Measurements from ENCODE around the gene HPGD. TPM values are rescaled to one million over a fixed set of nuclear protein-coding genes. Genes with fewer than 3 reads are reported as not detected.

HPGD gene
- total and polyA plus RNA-seq, 12 donors, result 3.6 to 443 (median 18.4) TPM

DNA sequence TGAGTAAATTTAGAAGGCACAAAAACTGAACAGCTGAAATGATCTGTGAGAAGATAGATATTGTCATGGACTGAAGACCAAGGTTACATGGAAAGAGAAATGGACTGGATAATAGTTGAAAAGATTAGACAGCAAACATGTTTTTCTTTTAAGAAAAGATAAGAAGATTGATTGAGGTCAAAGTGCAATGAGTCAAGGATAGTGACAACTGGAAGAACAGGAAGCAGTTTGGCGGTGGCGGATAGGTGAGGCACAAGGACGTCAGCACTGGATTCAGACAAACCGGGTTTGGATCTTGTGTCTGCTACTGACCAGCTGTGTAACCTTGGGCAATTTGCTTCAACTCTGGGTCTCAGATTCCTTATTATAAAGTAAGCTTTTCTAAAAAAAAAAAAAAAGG lies 2.0 kb upstream of the HPGD start:
- 19 to 38% (median 27%) methylated on average over 4 of the region's 4 CpGs for WGBS, 4 donors
- TF ChIP-seq, protein P1, sequence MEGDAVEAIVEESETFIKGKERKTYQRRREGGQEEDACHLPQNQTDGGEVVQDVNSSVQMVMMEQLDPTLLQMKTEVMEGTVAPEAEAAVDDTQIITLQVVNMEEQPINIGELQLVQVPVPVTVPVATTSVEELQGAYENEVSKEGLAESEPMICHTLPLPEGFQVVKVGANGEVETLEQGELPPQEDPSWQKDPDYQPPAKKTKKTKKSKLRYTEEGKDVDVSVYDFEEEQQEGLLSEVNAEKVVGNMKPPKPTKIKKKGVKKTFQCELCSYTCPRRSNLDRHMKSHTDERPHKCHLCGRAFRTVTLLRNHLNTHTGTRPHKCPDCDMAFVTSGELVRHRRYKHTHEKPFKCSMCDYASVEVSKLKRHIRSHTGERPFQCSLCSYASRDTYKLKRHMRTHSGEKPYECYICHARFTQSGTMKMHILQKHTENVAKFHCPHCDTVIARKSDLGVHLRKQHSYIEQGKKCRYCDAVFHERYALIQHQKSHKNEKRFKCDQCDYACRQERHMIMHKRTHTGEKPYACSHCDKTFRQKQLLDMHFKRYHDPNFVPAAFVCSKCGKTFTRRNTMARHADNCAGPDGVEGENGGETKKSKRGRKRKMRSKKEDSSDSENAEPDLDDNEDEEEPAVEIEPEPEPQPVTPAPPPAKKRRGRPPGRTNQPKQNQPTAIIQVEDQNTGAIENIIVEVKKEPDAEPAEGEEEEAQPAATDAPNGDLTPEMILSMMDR (IDR thresholded peaks at IDR 0.05), result no peak
- no peak for TF ChIP-seq POLR2A (IDR thresholded peaks at IDR 0.05)
- H3K9me3 ChIP-seq (replicated peaks in 1 of 3), result no peaks in the 10 kb centered on the region
- peak in 6 of 7 donors; percentile 22 to 76 (median 38) for DNase-seq
- H3K36me3 ChIP-seq (replicated peaks in 1 of 2), result no peaks in the 10 kb centered on the region
- no peak overlapping the region for H3K4me3 ChIP-seq
- intact Hi-C loops (cut with DNase I), result no loop called here
- H3K4me1 ChIP-seq (replicated peaks in 1 of 2), result peaks cover 4 to 22% of the 10 kb centered on the region in 2 donors
- H3K27me3 ChIP-seq, result no peaks in the 10 kb centered on the region
- no peak overlapping the region for H3K27ac ChIP-seq

GRCh38 chr4:174523025-174523693 lies 871 bp upstream of the HPGD start:
- Histone ChIP-seq H3K27ac (peak overlapping the region in 1 of 5 donors; percentile 45), H3K4me3 (peak overlapping the region in 2 of 4 donors; percentile 0 to 46), H3K4me1 (replicated peaks in 1 of 2) (peaks cover 4 to 22% of the 10 kb centered on the region in 2 donors), H3K9me3 (replicated peaks in 1 of 3) (no peaks in the 10 kb centered on the region), H3K27me3 (no peaks in the 10 kb centered on the region), H3K36me3 (replicated peaks in 1 of 2) (no peaks in the 10 kb centered on the region)
- intact Hi-C loops (cut with DNase I), result no loop called here
- peak in 2 of 7 donors; percentile 5 to 12 for DNase-seq
- TF ChIP-seq POLR2A (IDR thresholded peaks at IDR 0.05), result no peak
- TF ChIP-seq, protein P1 (IDR thresholded peaks at IDR 0.05), result no peak
- WGBS, 4 donors, result 27 to 52% (median 39%) methylated on average over 10 of the region's 10 CpGs

- 2 to 6% (median 5%) methylated on average over 9 to 12 of the region's 12 CpGs for WGBS, 4 donors
- no peaks in the 10 kb centered on the region for H3K9me3 ChIP-seq (replicated peaks in 1 of 3)
- H3K27me3 ChIP-seq, result no peaks in the 10 kb centered on the region
- DNase-seq, result peak in 2 of 7 donors; percentile 12 to 61
- H3K4me1 ChIP-seq (replicated peaks in 1 of 2), result peaks cover 4 to 22% of the 10 kb centered on the region in 2 donors
- TF ChIP-seq POLR2A (IDR thresholded peaks at IDR 0.05), result no peak
- TF ChIP-seq, protein P1 (IDR thresholded peaks at IDR 0.05), result no peak
- H3K36me3 ChIP-seq (replicated peaks in 1 of 2), result no peaks in the 10 kb centered on the region
- no peak overlapping the region for H3K27ac ChIP-seq
- intact Hi-C loops (cut with DNase I), result no loop called here
- H3K4me3 ChIP-seq, result peak overlapping the region in 3 of 4 donors; percentile 6 to 46 (median 28)
Measured at GRCh38 chr4:174521800-174522182, 497 bp downstream of the HPGD start.

GRCh38 chr4:174520660-174521059 lies 1.6 kb downstream of the HPGD start:
- Histone ChIP-seq H3K27ac (no peak overlapping the region), H3K36me3 (replicated peaks in 1 of 2) (no peaks in the 10 kb centered on the region), H3K27me3 (no peaks in the 10 kb centered on the region), H3K9me3 (replicated peaks in 1 of 3) (no peaks in the 10 kb centered on the region), H3K4me1 (replicated peaks in 1 of 2) (peaks cover 4 to 22% of the 10 kb centered on the region in 2 donors), H3K4me3 (no peak overlapping the region)
- intact Hi-C loops (cut with DNase I), result no loop called here
- WGBS, 4 donors, result 59 to 76% (median 68%) methylated on average over 1 of the region's 1 CpG
- TF ChIP-seq, protein P1 (IDR thresholded peaks at IDR 0.05), result no peak
- TF ChIP-seq POLR2A (IDR thresholded peaks at IDR 0.05), result no peak
- no peak for DNase-seq
